Stomach (tissue), 9 donors: ENCODE data around the gene TTL. TPM values are rescaled to one million over a fixed set of nuclear protein-coding genes. Genes with fewer than 3 reads are reported as not detected.
"Not testable (repeated sequence)": the region's sequence is repeated elsewhere in the genome, so short reads cannot be mapped to it uniquely, and the experiment has no call there.

Source experiments
- DNase-seq, 2 donors: peaks; one replicate each; pipeline versions ENCODE4 v3.0.0 to v3.0.0-alpha.2; 2013 to 2019
- H3K27ac ChIP-seq, 5 donors: fragments of 200-600 bp in 4 of 5; sonication (generic) in 4 of 5; one replicate each; pipeline ENCODE4 v1.5.1; 2013 to 2019; ENCODE audit warnings: mild to moderate bottlenecking in 1 of 5, moderate library complexity in 1 of 5
- H3K27me3 ChIP-seq, 3 donors: fragments of 200-600 bp; sonication (generic); one replicate each; pipeline ENCODE4 v1.5.1; 2017 to 2019; ENCODE audit warnings: mixed run types in 1 of 3
- H3K36me3 ChIP-seq, 4 donors: fragments of 200-600 bp; sonication (generic); 1 replicate in 3 of 4; 2 replicates in 1 of 4; pipeline ENCODE4 v1.5.1; 2016 to 2019
- H3K4me1 ChIP-seq, 4 donors: fragments of 200-600 bp; sonication (generic); one replicate each; pipeline ENCODE4 v1.5.1; 2016 to 2019
- H3K4me3 ChIP-seq, 4 donors: fragments of 200-600 bp; sonication (generic) in 3 of 4; one replicate each; pipeline ENCODE4 v1.5.1; 2016 to 2019; ENCODE audit warnings: mild to moderate bottlenecking in 1 of 4
- H3K9me3 ChIP-seq, 4 donors: fragments of 200-600 bp; sonication (generic); one replicate each; pipeline ENCODE4 v1.5.1; 2016 to 2019
- EP300 ChIP-seq: sonication (generic); formaldehyde crosslinking; IDR thresholded peaks from one replicate; pipeline ENCODE4 v1.6.1; 2017; ENCODE audit warnings: antibody characterized with exemption
- POLR2A ChIP-seq, 4 donors: fragments of 450-650 bp; IDR thresholded peaks; one replicate each; pipeline ENCODE4 v1.6.1; 2016; ENCODE audit warnings: antibody characterized with exemption in 4 of 4, control low read depth in 2 of 4, mild to moderate bottlenecking in 1 of 4, moderate library complexity in 1 of 4
- POLR2AphosphoS5 ChIP-seq, 3 donors: sonication (generic); formaldehyde crosslinking; IDR thresholded peaks; one replicate each; pipeline ENCODE4 v1.6.1; 2016; ENCODE audit warnings: antibody characterized with exemption in 3 of 3
- WGBS, 5 donors: extraction: QIAGEN DNeasy Blood & Tissue Kit in 3 of 5; methylation state at CpG; one replicate each; pipeline versions ENCODE4 v1.1.5 to v1.1.7; 2013 to 2018; 5-methylcytosine and 5-hydroxymethylcytosine counted together
- intact Hi-C: fragments of 100-400 bp; cut with DNase I; formaldehyde crosslinking; loops from one replicate; pipeline ENCODE4 v1.15.1; 2023; ENCODE audit warnings: low total_unique reads
- polyA plus RNA-seq, 3 donors: library from polyadenylated mRNA; stranded (reverse); fragments of 200-250 nt; gene quantifications; one replicate each; pipeline ENCODE4 v1.2.3, GENCODE V29; 2013
- total RNA-seq, 5 donors: library from RNA; depleted of rRNA; stranded (reverse); fragments of >200 nt; gene quantifications; one replicate each; pipeline versions ENCODE4 v1.1.0 to v1.2.3, GENCODE V29; 2014 to 2016
- TF ChIP-seq, protein P1 (sequence below), 7 experiments: fragments of 450-650 bp in 4 of 7; fragments of 200-600 bp in 3 of 7; sonication (generic) in 3 of 7; IDR thresholded peaks; one replicate each; pipeline ENCODE4 v1.5.1; 2016 to 2019; ENCODE audit warnings: antibody characterized with exemption in 7 of 7, control low read depth in 2 of 7, mild to moderate bottlenecking in 1 of 7
- donor health status: healthy with polysubstance abuse.
- donor health status: Bipolar disorder and iron deficiency.
- donor health status: healthy.

Gene TTL
- total and polyA plus RNA-seq, 8 donors, result 2.7 to 26.5 (median 6.0) TPM

- TF ChIP-seq, protein P1, sequence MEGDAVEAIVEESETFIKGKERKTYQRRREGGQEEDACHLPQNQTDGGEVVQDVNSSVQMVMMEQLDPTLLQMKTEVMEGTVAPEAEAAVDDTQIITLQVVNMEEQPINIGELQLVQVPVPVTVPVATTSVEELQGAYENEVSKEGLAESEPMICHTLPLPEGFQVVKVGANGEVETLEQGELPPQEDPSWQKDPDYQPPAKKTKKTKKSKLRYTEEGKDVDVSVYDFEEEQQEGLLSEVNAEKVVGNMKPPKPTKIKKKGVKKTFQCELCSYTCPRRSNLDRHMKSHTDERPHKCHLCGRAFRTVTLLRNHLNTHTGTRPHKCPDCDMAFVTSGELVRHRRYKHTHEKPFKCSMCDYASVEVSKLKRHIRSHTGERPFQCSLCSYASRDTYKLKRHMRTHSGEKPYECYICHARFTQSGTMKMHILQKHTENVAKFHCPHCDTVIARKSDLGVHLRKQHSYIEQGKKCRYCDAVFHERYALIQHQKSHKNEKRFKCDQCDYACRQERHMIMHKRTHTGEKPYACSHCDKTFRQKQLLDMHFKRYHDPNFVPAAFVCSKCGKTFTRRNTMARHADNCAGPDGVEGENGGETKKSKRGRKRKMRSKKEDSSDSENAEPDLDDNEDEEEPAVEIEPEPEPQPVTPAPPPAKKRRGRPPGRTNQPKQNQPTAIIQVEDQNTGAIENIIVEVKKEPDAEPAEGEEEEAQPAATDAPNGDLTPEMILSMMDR (IDR thresholded peaks at IDR 0.05), result no peak
- TF ChIP-seq EP300 (no peak), POLR2A (IDR thresholded peaks at IDR 0.05) (no peak), POLR2AphosphoS5 (IDR thresholded peaks at IDR 0.05) (no peak)
- intact Hi-C loops, result no loop called here
- Histone ChIP-seq H3K27ac (no peak overlapping the region), H3K9me3 (peaks cover 0 to 7% (median 0%) of the 10 kb centered on the region in 4 donors), H3K4me1 (no peaks in the 10 kb centered on the region), H3K36me3 (peaks cover 7 to 68% (median 48%) of the 10 kb centered on the region in 4 donors), H3K27me3 (no peaks in the 10 kb centered on the region), H3K4me3 (no peak overlapping the region)
- no peak for DNase-seq
- WGBS, 5 donors, result 97 to 100% (median 98%) methylated on average over 3 of the region's 3 CpGs
Observed at GRCh38 chr2:112516801-112517200, 34.8 kb downstream of the TTL start.

DNA sequence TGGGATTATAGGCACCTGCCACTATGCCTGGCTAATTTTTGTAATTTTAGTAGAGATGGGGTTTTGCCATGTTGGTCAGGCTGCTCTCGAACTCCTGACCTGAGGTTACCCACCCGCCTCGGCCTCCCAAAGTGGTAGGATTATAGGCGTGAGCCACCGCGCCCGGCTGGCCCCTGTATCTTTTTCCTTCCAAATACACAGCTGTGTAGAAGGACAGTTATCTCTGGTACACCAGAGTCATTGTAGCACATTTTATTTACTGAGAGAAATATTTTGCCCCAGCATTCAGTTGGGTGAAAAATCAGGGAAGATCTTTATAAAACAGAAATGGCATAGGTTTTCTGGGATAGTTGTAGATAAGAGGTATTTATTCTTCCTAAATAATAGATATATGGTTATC, 36.9 kb downstream of the TTL start:
- H3K4me1 ChIP-seq, result no peaks in the 10 kb centered on the region
- TF ChIP-seq EP300 (no peak), POLR2A (IDR thresholded peaks at IDR 0.05) (no peak)
- H3K27me3 ChIP-seq, result no peaks in the 10 kb centered on the region
- intact Hi-C loops, result no loop called here
- no peak for DNase-seq
- peaks cover 0 to 7% (median 0%) of the 10 kb centered on the region in 4 donors for H3K9me3 ChIP-seq
- WGBS, 5 donors, result 80 to 97% (median 92%) methylated on average over 7 of the region's 7 CpGs
- H3K4me3 ChIP-seq, result no peak overlapping the region
- peaks cover 11 to 77% (median 60%) of the 10 kb centered on the region in 4 donors for H3K36me3 ChIP-seq
- no peak overlapping the region for H3K27ac ChIP-seq

DNA sequence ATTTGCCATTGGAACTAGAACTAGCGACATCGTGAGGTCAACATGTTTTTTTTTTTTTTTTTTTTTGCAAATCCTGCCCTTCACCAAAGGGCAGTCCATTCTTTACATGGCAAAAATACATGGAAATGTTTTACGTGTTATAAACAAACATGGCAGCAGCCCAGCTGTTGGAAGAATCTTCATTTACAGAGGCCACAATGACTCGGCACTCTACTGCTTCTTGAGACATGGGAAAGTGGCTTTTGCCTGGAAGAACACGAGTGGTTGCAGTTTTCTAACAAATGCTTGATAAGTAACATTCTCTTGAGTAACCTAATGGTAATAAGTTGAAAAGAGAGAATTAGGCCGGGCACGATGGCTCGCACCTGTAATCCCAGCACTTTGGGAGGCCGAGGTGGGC, 37.5 kb downstream of the TTL start:
- Histone ChIP-seq H3K27ac (no peak overlapping the region), H3K9me3 (peaks cover 0 to 7% (median 0%) of the 10 kb centered on the region in 4 donors), H3K4me3 (no peak overlapping the region), H3K27me3 (no peaks in the 10 kb centered on the region), H3K36me3 (peaks cover 11 to 70% (median 56%) of the 10 kb centered on the region in 4 donors), H3K4me1 (no peaks in the 10 kb centered on the region)
- DNase-seq, result no peak
- intact Hi-C loops, result no loop called here
- 84 to 98% (median 87%) methylated on average over 9 of the region's 9 CpGs for WGBS, 5 donors
- no peak for TF ChIP-seq POLR2A (IDR thresholded peaks at IDR 0.05)
- TF ChIP-seq EP300, result no peak
- no peak for TF ChIP-seq POLR2AphosphoS5 (IDR thresholded peaks at IDR 0.05)
- TF ChIP-seq, protein P1 (IDR thresholded peaks at IDR 0.05), result no peak

GRCh38 chr2:112520234-112520783, 38.4 kb downstream of the TTL start:
- Histone ChIP-seq H3K4me3 (no peak overlapping the region), H3K9me3 (peaks cover 0 to 2% (median 0%) of the 10 kb centered on the region in 4 donors), H3K4me1 (no peaks in the 10 kb centered on the region), H3K27ac (no peak overlapping the region), H3K27me3 (no peaks in the 10 kb centered on the region), H3K36me3 (peaks cover 11 to 62% (median 49%) of the 10 kb centered on the region in 4 donors)
- 84 to 96% (median 91%) methylated on average over 7 of the region's 7 CpGs for WGBS, 5 donors
- DNase-seq, result no peak
- TF ChIP-seq POLR2A (IDR thresholded peaks at IDR 0.05) (no peak), EP300 (no peak), POLR2AphosphoS5 (IDR thresholded peaks at IDR 0.05) (no peak)
- TF ChIP-seq, protein P1 (IDR thresholded peaks at IDR 0.05), result no peak
- intact Hi-C loops, result no loop called here

GRCh38 chr2:112523291-112523777, 41.4 kb downstream of the TTL start:
- H3K9me3 ChIP-seq, result no peaks in the 10 kb centered on the region
- 92 to 99% (median 96%) methylated on average over 2 to 3 of the region's 3 CpGs for WGBS, 5 donors
- H3K27me3 ChIP-seq, result no peaks in the 10 kb centered on the region
- TF ChIP-seq POLR2AphosphoS5 (IDR thresholded peaks at IDR 0.05) (no peak), POLR2A (IDR thresholded peaks at IDR 0.05) (no peak), EP300 (no peak)
- TF ChIP-seq, protein P1 (IDR thresholded peaks at IDR 0.05), result no peak
- no peaks in the 10 kb centered on the region for H3K4me1 ChIP-seq
- intact Hi-C loops, result no loop called here
- no peak overlapping the region for H3K4me3 ChIP-seq
- peaks cover 12 to 46% (median 40%) of the 10 kb centered on the region in 4 donors for H3K36me3 ChIP-seq
- H3K27ac ChIP-seq, result no peak overlapping the region
- DNase-seq, result no peak

DNA sequence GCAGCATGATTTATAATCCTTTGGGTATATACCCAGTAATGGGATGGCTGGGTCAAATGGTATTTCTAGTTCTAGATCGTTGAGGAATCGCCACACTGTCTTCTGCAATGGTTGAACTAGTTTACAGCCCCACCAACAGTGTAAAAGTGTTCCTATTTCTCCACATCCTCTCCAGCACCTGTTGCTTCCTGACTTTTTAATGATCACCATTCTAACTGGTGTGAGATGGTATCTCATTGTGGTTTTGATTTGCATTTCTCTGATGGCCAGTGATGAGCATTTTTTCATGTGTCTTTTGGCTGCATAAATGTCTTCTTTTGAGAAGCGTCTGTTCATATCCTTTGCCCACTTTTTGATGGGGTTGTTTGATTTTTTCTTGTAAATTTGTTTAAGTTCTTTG, 42.3 kb downstream of the TTL start:
- H3K36me3 ChIP-seq, result peaks cover 21 to 53% (median 48%) of the 10 kb centered on the region in 4 donors
- H3K4me3 ChIP-seq, H3K27ac ChIP-seq, H3K27me3 ChIP-seq, intact Hi-C loops, DNase-seq, H3K9me3 ChIP-seq, H3K4me1 ChIP-seq: not testable (repeated sequence)
- WGBS, 5 donors, result 93 to 100% (median 97%) methylated on average over 3 of the region's 3 CpGs
